Sigmoid colon (tissue), 4 donors: ENCODE results near the gene INAFM1.
"Not testable (repeated sequence)": the region's sequence is repeated elsewhere in the genome, so short reads cannot be mapped to it uniquely, and the experiment has no call there.

Experiments used
- EP300 ChIP-seq, 4 donors: sonication (generic); formaldehyde crosslinking; IDR thresholded peaks; one replicate each; pipeline ENCODE4 v1.6.1; 2017; ENCODE audit warnings: antibody characterized with exemption in 4 of 4
- POLR2A ChIP-seq, 2 donors: fragments of 450-650 bp; IDR thresholded peaks; one replicate each; pipeline ENCODE4 v1.6.1; 2016; ENCODE audit warnings: antibody characterized with exemption in 2 of 2, mild to moderate bottlenecking in 2 of 2, moderate library complexity in 2 of 2
- POLR2AphosphoS5 ChIP-seq, 4 donors: sonication (generic); formaldehyde crosslinking; IDR thresholded peaks; one replicate each; pipeline ENCODE4 v1.6.1; 2017; ENCODE audit warnings: antibody characterized with exemption in 4 of 4
- TF ChIP-seq, protein P1 (sequence below), 4 experiments: fragments of 450-650 bp in 3 of 4; fragments of 200-600 bp in 1 of 4; IDR thresholded peaks; one replicate each; pipeline ENCODE4 v1.5.1; 2016 to 2019; ENCODE audit warnings: antibody characterized with exemption in 4 of 4, mild to moderate bottlenecking in 3 of 4, moderate library complexity in 2 of 4

GRCh38 chr19:47276513-47276912, 1.8 kb downstream of the INAFM1 start:
- not testable (repeated sequence) for TF ChIP-seq POLR2A, POLR2AphosphoS5, EP300 (IDR thresholded peaks at IDR 0.05)
- TF ChIP-seq, protein P1, sequence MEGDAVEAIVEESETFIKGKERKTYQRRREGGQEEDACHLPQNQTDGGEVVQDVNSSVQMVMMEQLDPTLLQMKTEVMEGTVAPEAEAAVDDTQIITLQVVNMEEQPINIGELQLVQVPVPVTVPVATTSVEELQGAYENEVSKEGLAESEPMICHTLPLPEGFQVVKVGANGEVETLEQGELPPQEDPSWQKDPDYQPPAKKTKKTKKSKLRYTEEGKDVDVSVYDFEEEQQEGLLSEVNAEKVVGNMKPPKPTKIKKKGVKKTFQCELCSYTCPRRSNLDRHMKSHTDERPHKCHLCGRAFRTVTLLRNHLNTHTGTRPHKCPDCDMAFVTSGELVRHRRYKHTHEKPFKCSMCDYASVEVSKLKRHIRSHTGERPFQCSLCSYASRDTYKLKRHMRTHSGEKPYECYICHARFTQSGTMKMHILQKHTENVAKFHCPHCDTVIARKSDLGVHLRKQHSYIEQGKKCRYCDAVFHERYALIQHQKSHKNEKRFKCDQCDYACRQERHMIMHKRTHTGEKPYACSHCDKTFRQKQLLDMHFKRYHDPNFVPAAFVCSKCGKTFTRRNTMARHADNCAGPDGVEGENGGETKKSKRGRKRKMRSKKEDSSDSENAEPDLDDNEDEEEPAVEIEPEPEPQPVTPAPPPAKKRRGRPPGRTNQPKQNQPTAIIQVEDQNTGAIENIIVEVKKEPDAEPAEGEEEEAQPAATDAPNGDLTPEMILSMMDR (IDR thresholded peaks at IDR 0.05): not testable (repeated sequence)
